Urothelium cell line (cell line): ENCODE data around the gene MYBBP1A.

Experiments
- DNase-seq: peaks from one replicate; pipeline ENCODE4 v3.0.0; 2011; ENCODE audit warnings: low spot score, mixed read lengths
- FAIRE-seq: peaks from 2 replicates; lab custom pipeline; 2011; peaks lifted over from hg19 to GRCh38; lab: Jason Lieb, UNC

Gene MYBBP1A

DNA sequence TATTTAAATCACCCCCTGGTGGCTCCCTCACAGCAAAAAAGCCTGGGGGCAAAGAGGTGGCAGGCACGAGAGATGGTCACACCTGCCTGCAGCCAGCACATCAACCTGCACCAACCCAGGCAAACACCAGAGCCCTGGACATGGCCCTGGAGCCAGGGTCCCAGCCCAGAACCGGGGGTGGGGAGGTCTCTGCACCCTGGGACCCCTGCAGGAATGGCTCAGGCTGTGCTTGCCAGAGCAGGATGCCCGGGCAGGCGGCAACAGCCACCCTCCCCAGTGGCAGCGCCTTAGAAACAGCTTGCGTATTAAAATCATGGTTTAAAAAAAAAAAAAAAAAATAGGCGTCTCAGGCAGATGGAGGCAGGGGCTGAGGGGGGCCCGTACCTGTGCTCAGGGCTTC is 16.2 kb downstream of the MYBBP1A start:
- FAIRE-seq (no peak), DNase-seq (no peak)

- DNase-seq: no peak
- FAIRE-seq: no peak
Observed at GRCh38 chr17:4538236-4539002, 16.8 kb downstream of the MYBBP1A start.

DNA sequence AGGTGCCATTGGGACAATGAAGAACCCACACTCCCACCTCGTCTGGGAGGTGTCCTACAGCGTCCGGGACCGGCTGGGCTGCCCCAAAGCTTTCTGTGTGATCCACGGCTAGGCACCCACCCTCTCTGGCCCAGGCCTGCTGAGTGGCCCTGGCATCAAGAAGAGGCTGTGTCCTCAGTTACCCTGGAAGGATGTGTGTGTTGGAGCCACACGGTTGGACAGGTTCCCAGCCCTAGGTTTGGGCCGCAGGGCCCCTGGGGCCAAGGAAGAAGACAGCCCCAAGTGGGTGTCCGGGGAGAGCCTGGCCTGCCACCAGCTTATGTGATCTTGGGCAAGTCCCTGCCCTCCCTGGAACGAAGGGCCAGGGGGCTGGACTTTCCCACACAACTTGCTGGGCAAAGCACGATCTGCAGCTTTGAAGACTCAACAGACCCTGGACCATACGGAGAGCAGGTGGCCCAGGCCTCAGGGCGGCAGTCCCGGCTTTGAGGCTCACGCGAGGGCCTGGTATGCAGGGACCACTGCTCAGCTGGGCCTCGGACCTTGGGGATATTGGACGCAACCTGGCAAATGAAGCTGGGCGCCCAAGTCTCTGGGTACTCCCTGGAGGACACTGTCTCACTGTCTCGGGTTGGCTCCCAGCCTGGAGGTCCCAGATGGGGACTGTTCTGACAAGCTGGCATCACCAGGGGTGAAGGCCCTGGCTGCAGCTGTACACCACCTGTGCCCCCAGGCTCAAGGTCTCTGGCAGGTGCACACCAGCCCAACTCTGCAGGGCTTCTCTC is 17.5 kb downstream of the MYBBP1A start:
- DNase-seq (no peak), FAIRE-seq (no peak)

GRCh38 chr17:4536742-4537411 is 18.3 kb downstream of the MYBBP1A start:
- FAIRE-seq (no peak), DNase-seq (no peak)

- DNase-seq (no peak), FAIRE-seq (no peak)
Observed at GRCh38 chr17:4536259-4536741, 18.9 kb downstream of the MYBBP1A start.

- FAIRE-seq: no peak
- no peak for DNase-seq
Observed at GRCh38 chr17:4535667-4536258, 19.4 kb downstream of the MYBBP1A start.

- FAIRE-seq (no peak), DNase-seq (no peak)
Observed at GRCh38 chr17:4534928-4535666, 20.1 kb downstream of the MYBBP1A start.

- FAIRE-seq: no peak
Observed at GRCh38 chr17:4534515-4534914, 20.7 kb downstream of the MYBBP1A start.

DNA sequence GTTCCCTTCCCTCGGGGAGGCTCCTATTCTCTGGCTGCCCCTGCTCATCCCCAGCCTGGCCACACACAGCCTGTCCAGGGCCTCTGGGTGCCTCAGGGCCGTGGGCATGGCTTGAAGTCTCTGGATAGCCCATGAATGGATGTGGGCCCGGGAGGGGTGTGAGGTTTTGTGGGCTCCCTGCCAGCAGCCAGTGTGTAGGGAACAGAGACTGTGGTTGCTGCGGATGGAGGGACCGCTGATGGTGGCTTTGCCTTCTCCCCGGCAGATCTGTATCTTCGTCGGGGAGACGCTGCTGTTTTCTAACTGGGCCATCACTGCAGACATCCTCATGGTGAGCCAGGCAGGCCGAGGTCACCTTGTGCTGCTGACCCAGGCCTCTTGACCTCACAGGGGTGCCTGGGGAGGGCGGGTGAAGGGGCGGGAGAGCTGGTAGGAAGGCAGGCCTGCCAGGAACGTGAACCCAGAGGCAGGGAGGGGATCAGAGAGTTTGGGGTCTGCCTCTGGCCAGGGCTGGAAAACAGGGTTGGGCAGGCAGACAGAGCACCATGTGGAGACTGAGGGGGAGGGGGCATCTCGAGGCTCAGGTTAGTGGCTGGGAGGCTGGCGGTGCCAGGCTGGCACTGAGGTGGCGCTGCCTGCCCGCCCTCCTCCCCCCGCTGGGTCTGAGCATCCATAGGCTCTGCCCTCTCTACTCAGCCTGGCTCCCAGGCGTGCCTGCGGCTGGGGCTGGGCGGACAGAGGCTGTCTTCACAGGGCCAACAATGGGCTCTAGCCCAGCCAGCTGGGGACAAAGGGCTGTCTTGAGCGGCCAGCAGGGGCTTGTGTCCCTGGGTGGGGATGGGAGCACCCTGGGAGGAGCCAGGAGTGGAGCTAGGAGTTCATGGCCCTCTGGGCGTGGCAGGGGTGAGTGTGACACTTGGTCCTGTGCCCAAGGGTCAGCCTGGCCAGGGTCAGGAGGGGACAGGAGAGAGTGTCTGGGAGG is 21.4 kb downstream of the MYBBP1A start:
- peak; percentile 27 for DNase-seq
- FAIRE-seq: no peak

More at GRCh38 chr17:4534515-4534914, 20.7 kb downstream of the MYBBP1A start:
- DNase-seq: no peak

- FAIRE-seq (no peak), DNase-seq (no peak)
Observed at GRCh38 chr17:4532860-4533522, 22.2 kb downstream of the MYBBP1A start.

- no peak for DNase-seq
- no peak for FAIRE-seq
Observed at GRCh38 chr17:4531988-4532736, 23.0 kb downstream of the MYBBP1A start.

DNA sequence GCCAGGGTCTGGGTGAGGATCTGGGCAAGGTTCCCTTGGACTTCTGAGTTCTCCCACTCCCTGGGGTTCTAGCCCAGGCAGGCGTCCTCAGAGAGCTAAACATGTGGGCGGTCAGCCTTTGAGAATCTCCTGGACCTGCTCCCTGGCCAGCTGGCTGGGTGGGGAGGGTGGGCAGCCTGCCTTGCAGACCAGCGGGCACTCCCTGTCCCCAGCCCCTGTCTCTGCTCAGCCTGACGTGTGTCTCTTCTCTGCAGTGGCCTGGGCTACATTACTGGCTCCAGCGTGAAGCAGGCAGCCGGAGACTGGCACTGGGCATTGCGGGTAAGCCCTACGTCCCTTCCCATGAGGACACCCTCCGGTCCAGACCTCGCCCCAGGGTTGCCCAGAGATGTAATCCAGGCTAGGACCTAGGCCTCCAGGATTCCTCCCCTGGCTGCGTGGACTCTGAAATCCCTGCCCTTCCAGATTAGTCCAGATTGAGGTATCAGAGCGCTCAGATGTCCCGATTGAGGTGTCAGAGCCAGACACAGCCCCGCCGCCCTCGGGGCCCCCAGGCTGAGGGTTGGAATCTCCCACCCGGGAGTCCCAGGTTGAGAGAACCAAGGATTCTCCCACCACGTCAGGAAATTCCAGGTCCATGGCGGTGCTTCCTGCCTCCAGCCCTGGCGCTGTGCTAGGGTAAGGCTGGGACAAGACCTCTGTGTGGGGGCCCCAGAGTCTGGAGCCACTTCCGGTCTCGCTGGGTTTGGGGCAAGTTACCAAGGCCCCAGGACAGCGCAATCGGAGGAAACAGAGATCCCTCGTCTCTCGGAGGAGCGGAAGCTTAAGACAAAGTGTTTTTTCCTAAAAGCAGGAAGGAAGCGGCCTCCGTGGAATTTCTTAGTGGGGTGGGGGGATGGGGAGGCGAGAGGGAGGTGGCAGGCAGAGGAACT is 24.1 kb downstream of the MYBBP1A start:
- FAIRE-seq: no peak
- DNase-seq: no peak

DNA sequence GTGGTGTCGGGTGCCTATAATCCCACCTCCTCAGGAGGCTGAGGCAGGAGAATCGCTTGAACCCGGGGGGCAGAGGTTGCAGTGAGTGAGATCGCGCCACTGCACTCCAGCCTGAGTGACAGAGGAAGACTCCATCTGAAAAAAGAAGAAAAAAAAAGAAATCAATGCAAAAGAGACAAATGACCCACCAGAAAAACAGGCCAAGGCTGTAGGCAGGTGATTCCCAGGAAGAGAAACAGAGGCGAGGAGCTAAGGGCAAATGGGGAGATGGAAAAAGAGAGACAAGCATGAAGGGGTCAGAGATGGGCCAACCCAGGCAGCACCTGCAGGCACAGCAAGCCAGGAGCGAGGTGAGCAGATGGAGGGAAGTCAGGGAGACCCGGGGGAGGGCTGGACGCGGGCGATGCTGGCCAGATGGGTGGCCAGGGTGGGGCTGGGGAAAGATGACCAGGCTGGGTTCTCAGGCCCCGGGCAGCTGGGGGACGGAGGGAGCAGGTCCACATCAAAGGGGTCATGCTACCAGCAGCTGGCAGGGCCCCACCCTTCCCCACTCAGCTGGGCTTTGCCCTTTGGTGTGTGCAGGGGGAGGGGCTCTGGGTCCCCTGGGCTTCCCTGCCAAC is 25.5 kb downstream of the MYBBP1A start:
- FAIRE-seq (no peak), DNase-seq (no peak)

DNA sequence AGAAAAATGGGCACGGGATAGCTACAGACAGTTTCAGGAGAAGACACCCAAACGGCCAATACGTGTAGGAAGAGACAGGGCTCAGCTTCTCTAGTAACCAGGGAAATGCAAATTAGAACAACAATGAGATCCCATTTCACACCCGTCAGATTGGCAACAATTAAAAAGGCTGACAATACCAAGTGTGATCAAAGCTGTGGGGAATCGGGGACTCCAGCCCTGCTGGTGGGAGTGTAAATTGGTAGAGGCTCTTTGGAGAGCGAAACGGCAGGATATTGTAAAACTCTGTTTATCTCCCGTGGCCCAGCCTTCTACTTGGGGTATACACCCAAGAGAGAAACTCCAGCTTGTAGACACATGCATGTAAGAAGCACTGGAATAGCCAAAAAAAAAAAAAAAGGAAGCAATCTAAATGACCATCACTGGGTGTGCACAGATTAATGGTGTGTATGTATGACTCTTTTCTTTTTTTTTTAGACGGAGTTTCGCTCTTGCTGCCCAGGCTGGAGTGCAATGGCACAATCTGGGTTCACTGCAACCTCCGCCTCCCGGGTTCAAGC is 27.5 kb downstream of the MYBBP1A start:
- FAIRE-seq (no peak), DNase-seq (no peak)

- DNase-seq: no peak
- FAIRE-seq: no peak
Observed at GRCh38 chr17:4527134-4527533, 28.1 kb downstream of the MYBBP1A start.
